HG03196 (cell line): ENCODE measurements around the gene IPO8.
"Not testable (repeated sequence)": the region's sequence is repeated elsewhere in the genome, so short reads cannot be mapped to it uniquely, and the experiment has no call there.

Experiments
- ATAC-seq: cut with Tn5 transposase; IDR thresholded peaks from one replicate; pipeline ENCODE4 v1.9.1; 2021; ENCODE audit not compliant: unreplicated experiment

Gene IPO8

DNA sequence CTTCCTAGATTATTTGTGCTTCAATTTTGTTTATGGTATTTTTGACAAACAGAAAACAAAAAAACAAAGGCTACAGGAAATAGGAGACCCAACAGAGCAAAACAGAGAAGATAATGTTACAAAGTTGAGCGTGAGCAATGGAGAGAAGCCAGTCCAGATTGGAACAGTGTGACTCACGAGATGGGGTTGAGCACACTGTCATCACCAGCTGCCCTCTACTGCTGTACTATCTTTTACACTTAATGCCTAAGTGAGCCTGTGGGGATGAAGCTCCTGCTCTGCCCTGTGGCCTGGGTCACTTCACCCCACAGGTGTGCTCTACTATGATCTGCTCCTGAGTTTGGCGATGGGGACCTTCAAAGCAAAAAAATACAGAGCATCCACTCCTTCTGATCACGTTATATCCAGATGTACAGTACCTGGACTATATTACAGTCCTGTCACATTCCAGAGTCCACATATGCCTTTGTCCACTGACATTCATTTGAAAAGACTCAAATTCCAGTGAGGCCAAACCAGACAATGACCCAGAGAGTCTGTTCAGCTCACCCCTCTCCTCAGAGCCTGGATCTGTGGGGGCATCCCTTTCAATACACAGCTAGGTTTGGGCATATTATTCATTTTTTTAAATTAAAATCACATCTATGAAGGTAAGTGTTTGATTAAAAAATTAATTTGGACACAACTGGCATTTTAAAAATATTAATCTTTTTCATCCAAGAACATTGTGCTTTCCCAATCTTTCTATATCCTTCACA lies 4.4 kb downstream of the IPO8 start:
- ATAC-seq: no peak

DNA sequence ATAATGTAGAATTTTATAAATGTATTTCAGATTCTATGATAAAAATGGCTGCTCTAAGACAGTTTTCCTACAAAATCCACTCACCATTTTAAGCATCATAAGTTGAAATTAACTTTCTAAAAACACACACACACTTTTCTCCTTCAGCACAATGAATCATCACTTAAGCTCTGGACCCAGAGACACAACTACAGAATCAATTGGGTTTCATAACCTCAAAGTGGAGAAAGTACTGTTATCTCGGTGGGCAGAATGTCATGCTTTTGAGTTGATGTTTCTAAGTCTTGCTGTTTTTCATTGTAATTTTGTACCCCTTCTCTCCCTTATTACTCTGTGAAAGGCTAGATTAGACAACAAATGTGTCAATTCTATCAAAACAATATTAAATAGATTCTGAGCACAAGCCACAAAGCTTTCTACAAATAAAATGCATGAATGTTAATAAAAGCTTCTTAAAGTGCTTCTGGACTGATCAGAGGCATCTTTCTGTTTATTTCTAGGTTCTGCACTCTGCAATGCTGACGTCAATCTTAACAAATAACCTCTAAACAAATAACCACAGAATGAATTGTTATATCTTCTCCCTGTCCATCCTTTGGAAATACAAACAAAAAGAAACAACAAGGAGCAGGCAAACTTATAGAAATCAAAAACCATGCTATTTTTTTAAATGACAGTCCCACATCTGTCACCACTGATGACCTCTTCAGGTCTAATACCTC lies 8.2 kb downstream of the IPO8 start:
- ATAC-seq: no peak

DNA sequence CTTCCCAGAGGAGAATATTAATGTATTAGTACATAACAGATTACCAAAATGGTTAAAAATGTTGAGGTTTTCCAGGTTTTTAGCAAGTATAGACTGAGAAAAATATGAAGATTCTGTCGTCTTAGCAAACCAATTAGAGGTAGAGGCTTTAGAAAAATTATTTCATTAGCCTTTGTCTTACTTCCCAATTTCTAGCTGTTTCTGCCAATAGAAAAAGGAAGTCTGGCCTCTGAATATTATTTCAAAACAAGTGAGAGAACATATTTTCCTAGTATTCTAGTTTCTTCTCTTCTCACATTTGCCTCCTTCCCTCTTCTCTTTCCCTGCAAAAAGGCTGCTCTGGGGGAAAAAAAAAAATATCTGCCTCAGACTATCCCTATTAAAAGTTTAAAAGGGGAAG lies 16.4 kb downstream of the IPO8 start:
- no peak for ATAC-seq

DNA sequence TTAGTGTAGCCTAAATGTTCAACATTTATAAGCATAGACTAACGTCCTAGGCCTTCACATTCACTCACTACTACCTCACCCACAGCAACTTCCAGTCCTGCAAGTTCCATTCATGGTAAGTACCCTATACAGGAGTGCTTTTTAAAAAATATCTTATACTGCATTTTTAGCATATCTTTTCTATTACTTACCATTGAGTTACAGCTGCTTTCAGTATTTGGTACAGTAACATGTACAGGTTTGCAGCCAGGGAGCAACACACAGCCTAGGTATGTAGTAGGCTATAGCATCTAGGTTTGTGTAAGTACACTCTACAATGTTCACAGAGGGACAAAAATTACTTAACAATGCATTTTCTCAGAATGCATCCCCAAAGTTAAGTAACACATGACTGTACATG lies 17.4 kb downstream of the IPO8 start:
- ATAC-seq: no peak

DNA sequence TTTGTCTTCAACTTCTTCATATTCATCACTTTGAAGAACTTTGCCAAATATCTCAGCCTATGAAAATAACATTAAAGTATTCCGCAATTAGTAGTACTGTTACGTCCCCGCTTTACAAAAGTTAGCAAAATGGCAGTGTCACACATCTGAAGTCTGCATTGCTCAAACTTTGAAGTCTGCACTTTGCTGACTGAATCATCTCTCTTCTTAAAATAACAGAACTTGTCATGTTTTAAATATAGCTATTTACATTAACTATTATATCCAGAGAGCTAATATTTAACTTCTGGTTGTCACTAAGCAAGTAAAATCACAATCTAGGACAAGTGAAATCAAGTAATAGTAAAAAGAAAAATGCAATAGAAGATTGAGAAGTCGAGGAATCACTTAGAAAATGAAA lies 34.5 kb downstream of the IPO8 start:
- no peak for ATAC-seq

DNA sequence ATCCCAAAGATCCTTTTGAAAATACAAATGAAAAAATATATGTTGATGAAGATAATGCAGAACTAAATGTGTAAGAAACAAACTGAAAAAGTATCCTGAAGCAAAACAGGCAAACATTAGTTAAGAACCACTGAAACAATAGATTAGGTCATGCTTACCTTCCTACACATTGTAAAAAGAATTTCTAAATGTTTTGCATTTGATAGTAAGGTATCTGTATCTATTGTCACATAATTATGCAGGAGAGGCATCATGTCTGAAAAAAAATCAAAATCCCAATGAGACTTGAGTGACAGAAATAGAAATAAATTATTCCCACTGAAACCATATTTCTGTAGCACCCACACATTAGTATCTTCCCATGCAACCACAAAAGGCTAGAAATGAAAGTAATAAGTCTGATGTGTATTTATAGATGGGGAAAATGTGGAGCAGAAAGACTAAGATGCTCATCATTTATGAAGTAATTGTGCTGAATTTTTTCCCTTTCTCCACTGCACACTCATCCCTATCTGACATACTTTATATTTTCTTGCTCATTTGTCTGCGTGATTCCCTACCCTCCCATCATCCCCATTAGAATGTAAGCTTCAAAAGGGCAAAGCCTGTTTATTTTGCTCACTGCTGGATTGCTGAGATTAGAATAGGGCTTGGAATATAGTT lies 43.5 kb downstream of the IPO8 start:
- no peak for ATAC-seq

DNA sequence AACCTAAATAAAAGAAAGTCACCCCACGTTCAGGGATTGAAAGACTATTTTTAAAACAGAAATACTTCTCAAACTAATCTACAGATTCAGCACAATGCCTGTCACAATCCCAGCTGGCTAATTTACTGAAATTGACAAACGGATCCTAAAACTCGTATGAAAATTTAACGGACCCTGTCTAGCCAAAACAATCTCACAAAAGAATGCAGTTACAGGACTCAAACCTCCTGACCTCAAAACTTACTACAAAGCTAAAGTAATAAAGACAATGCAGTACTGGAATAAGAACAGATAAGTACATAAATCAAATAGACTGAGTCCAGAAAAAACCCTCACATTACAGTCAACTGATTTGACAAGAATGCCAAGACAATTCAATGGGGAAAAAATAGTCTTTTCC lies 48.8 kb downstream of the IPO8 start:
- no peak for ATAC-seq

DNA sequence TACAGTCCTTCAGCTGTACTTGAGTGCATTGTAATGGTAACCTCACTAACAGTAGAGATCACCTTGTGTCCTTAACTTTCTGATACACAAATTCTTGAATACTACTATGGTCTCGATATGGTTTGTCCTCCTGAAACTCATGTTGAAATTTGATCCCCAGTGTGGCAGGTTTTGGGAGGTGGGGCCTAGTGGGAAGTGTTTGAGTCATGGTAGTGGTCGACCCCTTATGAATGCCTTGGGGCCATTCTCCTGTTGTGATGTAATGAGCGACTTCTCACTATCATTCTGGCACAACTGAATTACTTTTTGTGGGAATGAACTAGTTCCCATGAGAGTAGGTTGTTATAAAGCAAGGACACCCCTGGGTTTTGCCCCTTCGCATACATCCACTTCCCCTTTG lies 52.3 kb downstream of the IPO8 start:
- ATAC-seq: no peak

DNA sequence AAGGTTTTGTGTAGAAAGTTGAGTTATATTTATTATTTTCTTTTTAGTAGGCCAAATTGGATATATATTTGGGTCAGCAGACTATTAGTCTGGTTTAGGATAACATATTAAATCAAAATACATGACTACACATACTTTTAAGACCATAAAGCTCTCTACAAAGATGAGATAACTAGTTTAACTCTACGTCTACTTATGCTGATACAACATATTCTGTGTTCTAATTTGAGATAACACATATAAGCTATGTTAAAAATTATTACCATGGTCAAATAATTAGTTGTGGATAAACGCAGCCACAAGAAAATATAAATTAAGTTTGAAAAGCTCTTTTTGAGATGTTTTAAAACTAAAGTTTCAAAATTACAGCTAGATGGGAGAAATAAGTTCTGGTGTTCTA lies 55.3 kb downstream of the IPO8 start:
- no peak for ATAC-seq

DNA sequence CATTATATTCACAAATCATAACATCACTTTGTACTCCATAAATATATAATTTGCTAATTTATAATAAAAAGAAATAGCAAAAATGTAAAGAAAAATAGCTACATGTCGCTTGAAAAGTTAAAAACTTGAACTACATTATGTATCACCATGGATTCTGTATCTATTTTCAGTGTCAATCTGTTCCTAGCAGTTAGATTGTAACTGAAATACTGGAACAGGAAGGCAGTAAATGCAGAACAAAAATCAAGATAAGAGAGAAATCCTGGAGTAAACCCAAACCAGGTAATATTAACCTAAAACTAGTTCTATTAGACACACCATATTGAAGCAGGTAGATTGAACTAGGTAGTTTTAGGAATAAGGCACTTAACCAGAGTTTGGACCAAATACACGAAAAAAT lies 60.3 kb downstream of the IPO8 start:
- no peak for ATAC-seq

DNA sequence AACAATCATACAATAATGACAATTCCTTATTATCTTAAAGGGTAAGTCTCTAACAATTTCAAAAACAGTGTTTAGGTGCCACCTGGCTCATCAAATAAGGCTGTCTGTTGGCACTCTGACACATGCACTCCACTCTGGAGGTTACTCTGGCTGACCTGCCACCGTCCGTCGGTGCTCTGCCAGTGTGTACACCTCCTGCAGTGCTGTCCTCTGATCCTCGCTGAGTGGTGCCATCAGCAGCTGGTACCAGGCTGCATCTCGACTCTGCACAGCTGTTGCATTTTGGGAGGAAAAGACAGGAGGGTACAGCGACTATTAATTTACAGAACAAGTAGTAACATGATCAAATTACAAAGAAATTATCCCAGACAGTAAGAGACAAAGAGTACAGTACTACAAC lies 63.9 kb downstream of the IPO8 start:
- no peak for ATAC-seq

DNA sequence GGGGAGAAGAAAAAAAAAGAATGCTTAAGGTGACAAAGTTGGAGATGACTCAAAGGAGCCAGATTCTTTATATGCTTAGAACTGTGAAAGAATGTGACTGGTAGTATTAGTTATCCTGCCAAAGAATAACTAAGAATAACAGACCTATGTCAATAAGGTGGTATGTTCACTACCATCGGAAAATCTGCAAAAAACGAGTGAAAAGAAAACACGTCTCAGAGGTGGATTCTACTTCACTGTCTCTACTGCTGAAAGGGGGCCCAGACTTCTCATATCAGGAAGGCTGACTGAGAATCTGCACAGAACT lies 64.7 kb downstream of the IPO8 start:
- ATAC-seq: no peak

DNA sequence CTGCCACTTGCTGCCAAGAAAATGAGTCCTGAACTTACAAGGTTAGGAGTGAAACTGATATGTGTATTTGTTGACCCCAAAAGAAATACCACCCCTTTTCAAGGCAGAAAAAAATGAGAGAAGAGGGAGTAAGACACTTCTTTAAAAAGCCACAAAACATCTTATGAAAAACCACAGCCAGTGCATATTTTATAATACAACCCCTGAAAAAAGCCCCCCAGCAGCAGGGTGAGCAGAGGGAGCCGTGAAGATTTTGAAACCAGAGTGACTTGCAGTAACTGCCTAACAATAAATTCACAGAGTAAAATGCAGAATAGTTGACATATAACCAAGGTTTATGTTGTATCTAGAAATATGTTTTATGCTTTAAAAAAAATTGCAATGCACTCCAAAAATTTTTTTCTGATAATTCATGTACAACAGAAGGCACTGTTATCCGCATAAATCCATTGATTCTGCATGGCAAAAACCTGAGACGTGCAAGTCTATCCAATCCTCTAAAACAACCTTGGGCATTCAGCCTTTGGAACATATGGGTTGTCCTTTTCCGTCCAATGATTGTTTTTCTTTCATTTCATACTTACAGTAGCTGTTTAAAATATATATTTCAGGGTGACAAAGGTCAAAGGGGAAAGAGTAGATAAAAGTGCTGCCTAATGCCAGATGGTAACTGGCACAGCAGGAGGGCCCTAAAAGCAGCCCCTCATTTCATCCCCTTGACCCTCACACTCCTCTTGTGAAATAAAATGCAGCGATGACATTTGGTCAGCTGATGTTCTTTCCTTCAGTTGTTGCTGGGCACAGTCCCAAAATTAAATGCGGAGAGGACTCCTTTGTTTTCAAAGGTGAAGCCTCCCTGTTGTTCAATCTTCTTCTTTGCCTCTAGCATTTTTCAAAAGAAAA lies 65.3 kb downstream of the IPO8 start:
- no peak for ATAC-seq

DNA sequence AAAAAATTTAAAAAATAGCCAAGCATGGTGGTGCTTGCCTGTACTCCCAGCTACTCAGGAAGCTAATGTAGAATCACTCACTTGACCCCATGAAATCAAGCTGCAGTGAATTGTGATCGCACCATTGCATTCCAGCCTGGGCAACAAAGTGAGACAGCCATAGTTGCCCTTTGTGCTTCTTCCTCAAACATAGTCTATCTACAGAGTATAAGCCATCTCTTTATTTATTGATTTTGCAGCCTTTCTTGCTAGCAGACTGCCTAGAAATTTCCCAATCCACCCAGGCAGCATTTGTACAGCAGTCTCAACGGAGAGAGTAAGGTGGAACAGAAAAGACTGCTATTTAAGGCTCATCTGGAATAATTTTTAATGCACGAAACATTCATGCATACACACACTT lies 68.8 kb downstream of the IPO8 start:
- ATAC-seq: no peak

DNA sequence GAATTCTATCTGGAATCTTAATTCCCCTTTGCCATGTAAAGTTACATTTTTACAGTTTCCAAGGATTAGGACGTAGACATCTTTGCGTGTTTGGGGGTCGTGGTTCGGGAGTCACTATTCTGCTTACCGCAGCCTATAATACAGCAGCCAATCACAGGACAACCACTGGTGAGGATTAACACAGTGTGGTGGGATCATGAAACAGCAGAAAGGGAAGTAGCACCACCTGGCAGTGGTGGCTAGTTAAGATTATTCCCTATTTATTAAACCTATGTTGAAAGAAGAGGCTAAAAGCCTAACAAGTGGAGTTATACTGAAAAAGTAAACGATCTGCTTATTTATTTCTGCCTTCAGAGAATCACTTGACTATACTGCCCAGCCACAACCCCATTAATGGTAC lies 71.7 kb downstream of the IPO8 start:
- ATAC-seq: no peak

DNA sequence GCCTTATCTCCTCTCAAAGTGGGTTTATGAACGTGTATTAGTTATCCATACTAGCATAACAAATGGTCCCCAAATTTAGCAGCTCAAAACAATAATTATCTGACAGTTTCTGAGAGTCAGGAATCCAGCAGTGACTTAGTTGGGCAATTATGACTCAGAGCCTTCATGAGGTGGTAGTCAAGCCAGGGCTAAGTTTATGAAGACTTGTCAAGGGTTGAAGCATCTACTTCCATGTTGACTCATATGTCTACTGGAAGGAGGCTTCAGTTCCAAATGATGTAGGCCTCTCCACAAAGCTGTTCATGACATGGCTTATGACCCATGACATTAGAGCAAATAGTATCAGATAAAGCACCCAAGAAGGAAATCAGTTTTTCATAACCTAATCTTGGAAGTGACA lies 73.2 kb downstream of the IPO8 start:
- ATAC-seq: peak; percentile 74

DNA sequence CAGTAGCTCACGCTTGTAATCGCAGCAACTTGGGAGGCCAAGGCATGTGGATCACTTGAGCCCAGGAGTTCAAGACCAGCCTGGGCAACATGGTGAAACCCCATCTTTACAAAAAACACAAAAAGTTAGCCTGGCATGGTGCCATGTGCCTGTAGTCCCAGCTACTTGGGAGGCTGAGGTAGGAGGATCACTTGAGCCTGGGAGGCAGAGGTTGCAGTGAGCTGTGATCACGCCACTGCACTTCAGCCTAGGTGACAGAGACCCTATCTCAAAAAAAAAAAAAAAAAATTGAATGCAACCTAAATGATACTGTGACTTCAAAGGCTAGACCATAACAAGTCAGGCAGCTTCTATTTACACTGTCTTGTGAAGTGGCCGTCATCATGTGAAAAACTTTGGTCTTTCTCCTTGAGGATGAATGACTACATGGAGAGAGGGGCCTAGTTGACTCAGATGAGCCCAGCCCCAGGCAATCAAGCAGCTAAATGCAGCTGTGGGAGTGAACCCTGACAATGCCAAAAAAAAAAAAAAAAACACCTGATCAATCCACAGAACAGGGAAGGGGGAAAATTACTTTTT lies 73.9 kb downstream of the IPO8 start:
- not testable (repeated sequence) for ATAC-seq

DNA sequence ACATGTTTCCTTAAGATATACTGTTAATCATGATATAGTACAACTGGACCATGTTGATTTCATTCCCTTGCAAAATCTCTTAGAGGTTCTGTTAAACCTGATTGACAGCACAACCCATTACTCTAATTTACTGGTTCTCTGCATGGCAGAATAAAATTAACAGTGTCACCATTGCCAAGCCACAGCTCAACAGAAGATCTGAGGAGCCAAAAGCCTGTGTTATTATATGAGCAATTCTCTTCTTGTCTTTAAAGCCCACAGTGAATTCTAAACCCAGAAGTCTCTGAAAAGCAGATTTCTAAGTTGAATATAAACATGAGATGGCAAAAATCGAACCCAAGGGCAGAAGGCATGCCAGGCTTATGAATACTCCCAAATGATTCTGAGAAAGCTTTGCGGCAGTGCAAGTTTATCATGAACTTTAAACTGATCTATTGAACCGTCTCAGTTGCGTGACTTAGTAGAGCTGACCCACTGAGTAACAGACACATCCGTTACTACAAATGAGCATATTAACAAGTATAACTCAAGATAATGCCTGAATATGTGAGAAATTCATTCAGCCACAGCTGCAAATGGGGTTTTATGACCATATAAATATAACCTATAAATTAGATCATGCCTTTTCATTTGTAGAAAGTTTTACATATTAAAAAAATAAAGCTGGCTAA lies 78.2 kb downstream of the IPO8 start:
- no peak for ATAC-seq

DNA sequence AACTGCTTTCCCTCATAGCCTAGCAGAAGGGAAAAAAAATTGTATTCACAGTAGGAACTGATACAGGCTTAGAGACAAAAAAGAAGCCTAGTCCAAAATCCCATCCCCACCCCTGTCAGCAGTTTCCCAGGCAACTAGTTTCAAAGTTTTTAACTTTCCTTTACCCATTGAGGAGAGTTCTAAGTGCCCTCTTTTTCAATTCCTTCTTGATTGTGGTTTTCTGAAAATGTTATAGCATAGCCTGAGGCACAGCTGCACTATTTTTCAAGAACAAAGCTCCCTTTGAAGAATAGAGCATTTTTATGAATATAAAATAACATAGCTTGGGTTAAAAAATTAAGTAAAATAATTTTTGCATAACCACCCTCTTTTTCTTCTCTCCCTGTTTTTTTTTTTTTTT lies 81.6 kb downstream of the IPO8 start:
- no peak for ATAC-seq

DNA sequence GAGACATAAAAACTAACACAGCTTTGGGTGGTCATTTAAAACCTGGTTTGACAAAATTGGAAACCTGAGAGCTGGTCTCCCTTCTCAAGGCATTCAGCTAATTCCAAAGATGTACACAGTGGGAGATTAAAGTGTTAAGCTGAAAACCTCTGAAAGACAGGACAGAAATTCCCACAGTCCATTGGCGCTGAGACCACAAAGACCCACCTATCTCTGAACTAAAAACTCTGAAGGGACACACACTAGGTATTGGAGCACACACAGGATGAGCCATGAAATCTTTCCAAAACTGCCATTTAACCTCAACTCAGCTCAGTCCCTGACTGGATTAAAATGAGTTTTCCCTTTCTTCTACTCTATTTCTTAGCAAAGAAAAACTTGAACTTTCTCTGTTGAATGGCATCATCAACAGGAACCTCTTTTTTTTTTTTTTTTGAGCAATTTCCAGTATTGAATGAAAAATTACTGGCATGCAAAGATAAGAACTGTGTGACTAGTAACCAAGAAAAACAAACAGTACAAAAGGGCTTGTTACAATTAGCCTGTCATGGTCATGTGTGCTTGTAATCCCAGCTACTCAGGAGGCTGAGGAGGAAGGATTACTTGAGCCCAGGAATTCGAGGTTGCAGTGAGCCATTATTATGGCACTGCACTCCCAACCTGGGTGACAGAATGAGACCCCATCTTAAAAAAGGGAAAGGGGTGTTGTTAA lies 82.4 kb downstream of the IPO8 start:
- ATAC-seq: no peak
